K562 (cell line): ENCODE measurements around the gene ODF4. TPM values are rescaled to one million over a fixed set of nuclear protein-coding genes. Genes with fewer than 3 reads are reported as not detected.

Experiments used
- ATF4 ChIP-seq: fragments of 450-650 bp; formaldehyde crosslinking; IDR thresholded peaks from 2 replicates; pipeline ENCODE4 v1.4.0; 2022; ENCODE audit warnings: mild to moderate bottlenecking, moderate library complexity
- CEBPG ChIP-seq, 3 experiments: fragments of 200-800 bp in 1 of 3; sonication (Bioruptor generic) in 1 of 3; sonication (generic) in 1 of 3; formaldehyde crosslinking in 1 of 3; IDR thresholded peaks in 2 of 3; conservative IDR thresholded peaks in 1 of 3; 2 replicates each; pipeline versions ENCODE4 v1.6.1 to v1.8.0; 2016 to 2022; ENCODE audit warnings: missing compliant biosample characterization in 2 of 3, missing genetic modification characterization in 2 of 3, mild to moderate bottlenecking in 1 of 3, missing genetic modification reagents in 1 of 3
- ETS2 ChIP-seq: IDR thresholded peaks from 2 replicates; pipeline ENCODE4 v1.6.1; 2016; ENCODE audit warnings: borderline replicate concordance, missing genetic modification characterization, mild to moderate bottlenecking, moderate library complexity, missing compliant biosample characterization; ENCODE audit not compliant: poor library complexity, severe bottlenecking
- FOSL1 ChIP-seq: fragments of 200-800 bp; sonication (Bioruptor generic); conservative IDR thresholded peaks from 2 replicates; pipeline ENCODE4 v1.6.1; 2016; ENCODE audit warnings: missing genetic modification characterization, missing compliant biosample characterization
- HINFP ChIP-seq: fragments of 450-650 bp; conservative IDR thresholded peaks from 2 replicates; pipeline ENCODE4 v1.6.1; 2016; ENCODE audit warnings: missing genetic modification characterization, low read depth, mild to moderate bottlenecking, control low read depth, missing compliant biosample characterization
- HMG20A ChIP-seq: fragments of 450-650 bp; formaldehyde crosslinking; conservative IDR thresholded peaks from 2 replicates; pipeline ENCODE4 v1.4.0; 2020; ENCODE audit warnings: mild to moderate bottlenecking, mixed read lengths
- KAT8 ChIP-seq: fragments of 450-650 bp; IDR thresholded peaks from 2 replicates; pipeline ENCODE4 v1.6.1; 2016; ENCODE audit warnings: low read depth, mild to moderate bottlenecking
- NCOA4 ChIP-seq: fragments of 450-650 bp; IDR thresholded peaks from 2 replicates; pipeline ENCODE4 v1.6.1; 2018; ENCODE audit warnings: mild to moderate bottlenecking; ENCODE audit not compliant: partially characterized antibody
- NFYB ChIP-seq: IDR thresholded peaks from 2 replicates; pipeline ENCODE4 v1.6.1; 2011; ENCODE audit warnings: mild to moderate bottlenecking, moderate library complexity; ENCODE audit not compliant: insufficient read length; ENCODE audit errors: extremely low read depth
- PRMT5 ChIP-seq: sonication (generic); formaldehyde crosslinking; IDR thresholded peaks from 2 replicates; pipeline ENCODE4 v1.5.0; 2020; ENCODE audit warnings: missing genetic modification reagents
- PRPF4 ChIP-seq: fragments of 200-400 bp; formaldehyde crosslinking; IDR thresholded peaks from one replicate; pipeline ENCODE4 v1.6.1; 2017; ENCODE audit warnings: low read length, low read depth, mild to moderate bottlenecking; ENCODE audit not compliant: insufficient read depth, poor library complexity, severe bottlenecking
- RNF2 ChIP-seq: sonication (generic); IDR thresholded peaks from 2 replicates; pipeline ENCODE4 v1.6.1; 2016
- SAFB ChIP-seq: fragments of 200-400 bp; formaldehyde crosslinking; IDR thresholded peaks from 2 replicates; pipeline ENCODE4 v1.6.1; 2017; ENCODE audit warnings: low read depth, low read length, borderline replicate concordance
- SNRNP70 ChIP-seq: fragments of 200-400 bp; formaldehyde crosslinking; optimal IDR thresholded peaks from 2 replicates; pipeline ENCODE3; 2017; ENCODE audit warnings: low read depth, low read length
- SP2 ChIP-seq: IDR thresholded peaks from 2 replicates; pipeline ENCODE4 v1.6.1; 2011; ENCODE audit warnings: mild to moderate bottlenecking, low read depth, low read length, moderate library complexity; ENCODE audit not compliant: poor library complexity, severe bottlenecking; ENCODE audit errors: extremely low read depth
- TAF1 ChIP-seq: IDR thresholded peaks from 2 replicates; pipeline ENCODE4 v1.6.1; 2011; ENCODE audit warnings: mild to moderate bottlenecking, low read length, moderate library complexity; ENCODE audit not compliant: insufficient read depth, control insufficient read depth, severe bottlenecking; ENCODE audit errors: extremely low read depth
- TAL1 ChIP-seq: fragments of 450-650 bp; IDR thresholded peaks from 2 replicates; pipeline ENCODE4 v1.6.1; 2016; ENCODE audit warnings: mild to moderate bottlenecking
- ZFX ChIP-seq: sonication (generic); formaldehyde crosslinking; IDR thresholded peaks from 2 replicates; pipeline ENCODE4 v1.8.0; 2022; ENCODE audit warnings: mild to moderate bottlenecking, missing genetic modification reagents, moderate library complexity
- ZKSCAN1 ChIP-seq: fragments of 150-350 bp; IDR thresholded peaks from 2 replicates; pipeline ENCODE4 v1.6.1; 2016; ENCODE audit warnings: low read depth, low read length
- ZNF232 ChIP-seq: sonication (generic); formaldehyde crosslinking; IDR thresholded peaks from 2 replicates; pipeline ENCODE4 v1.8.0; 2022; ENCODE audit warnings: mild to moderate bottlenecking, missing genetic modification reagents
- ZNF766 ChIP-seq: fragments of 200-800 bp; sonication (Bioruptor generic); conservative IDR thresholded peaks from 2 replicates; pipeline ENCODE4 v1.6.1; 2016; ENCODE audit warnings: missing genetic modification characterization, missing compliant biosample characterization
- polyA plus RNA-seq, 8 experiments: library from polyadenylated mRNA; depleted of rRNA in 4 of 8; stranded (reverse) in 5 of 8; unstranded in 3 of 8; fragments of >200 nt; fragmentation: Nextera tagmentation in 2 of 8; fragmentation: Illumina TruSeq in 1 of 8; extraction: Ambion mirVana in 2 of 8; extraction: Trizol in 1 of 8; gene quantifications; 2 replicates each; pipeline versions ENCODE4 v1.2.1 to v1.2.3, GENCODE V29; 2011 to 2014; ENCODE audit warnings: inconsistent platforms in 1 of 8, missing spikeins in 1 of 8
- total RNA-seq, 7 experiments: library from RNA; depleted of rRNA in 6 of 7; stranded (reverse); fragments of >200 nt in 6 of 7; fragmentation: Illumina TruSeq in 2 of 7; extraction: Trizol in 2 of 7; gene quantifications; 2 replicates each; pipeline versions ENCODE4 v1.2.1 to v1.2.3, GENCODE V29; 2011 to 2021; ENCODE audit warnings: low replicate concordance in 1 of 7
- TF ChIP-seq, protein P1 (sequence below): sonication (generic); formaldehyde crosslinking; IDR thresholded peaks from 2 replicates; pipeline ENCODE4 v1.8.0; 2023; ENCODE audit warnings: mild to moderate bottlenecking, missing genetic modification reagents
- TF ChIP-seq, protein P2 (sequence below): fragments of 250-450 bp; sonication (Bioruptor Pico); IDR thresholded peaks from 2 replicates; pipeline ENCODE4 v1.8.0; 2022; ENCODE audit warnings: moderate library complexity, mild to moderate bottlenecking, inconsistent platforms

ODF4 gene
- total and polyA plus RNA-seq, 9 of the 15 experiments (the other 6 are each of a cell fraction or from before 2014, with no cell fraction given) = not detected

GRCh38 chr17:8382880-8383142, 43.2 kb downstream of the ODF4 start (continued):
- TF ChIP-seq SAFB (no peak), SP2 (no peak), RNF2 (no peak), SNRNP70 (no peak), NFYB (no peak), TAL1 (no peak), FOSL1 (tag) (peak; percentile 23; the same call in 1 of the 2 replicates), ATF4 (CRISPR knock-in tag) (0 out of 2 replicates have a peak, but pooled peaks have one; percentile 12), ZNF766 (no peak), NCOA4 (no peak), KAT8 (no peak), ZKSCAN1 (no peak), ZNF232 (no peak), CEBPG (CRISPR knock-in tag; IDR thresholded peaks at IDR 0.05) (no peak), CEBPG (tag; conservative IDR thresholded peaks at IDR 0.05 in 1 of 2, IDR thresholded peaks at IDR 0.05 in 1 of 2) (no peak), TAF1 (no peak), PRMT5 (CRISPR knock-in tag) (no peak), PRPF4 (no peak), ETS2 (tag) (no peak), ZFX (peak; percentile 43; the same call in 1 of the 2 replicates), HMG20A (CRISPR knock-in tag) (no peak), HINFP (tag) (no peak)
- TF ChIP-seq, protein P1, sequence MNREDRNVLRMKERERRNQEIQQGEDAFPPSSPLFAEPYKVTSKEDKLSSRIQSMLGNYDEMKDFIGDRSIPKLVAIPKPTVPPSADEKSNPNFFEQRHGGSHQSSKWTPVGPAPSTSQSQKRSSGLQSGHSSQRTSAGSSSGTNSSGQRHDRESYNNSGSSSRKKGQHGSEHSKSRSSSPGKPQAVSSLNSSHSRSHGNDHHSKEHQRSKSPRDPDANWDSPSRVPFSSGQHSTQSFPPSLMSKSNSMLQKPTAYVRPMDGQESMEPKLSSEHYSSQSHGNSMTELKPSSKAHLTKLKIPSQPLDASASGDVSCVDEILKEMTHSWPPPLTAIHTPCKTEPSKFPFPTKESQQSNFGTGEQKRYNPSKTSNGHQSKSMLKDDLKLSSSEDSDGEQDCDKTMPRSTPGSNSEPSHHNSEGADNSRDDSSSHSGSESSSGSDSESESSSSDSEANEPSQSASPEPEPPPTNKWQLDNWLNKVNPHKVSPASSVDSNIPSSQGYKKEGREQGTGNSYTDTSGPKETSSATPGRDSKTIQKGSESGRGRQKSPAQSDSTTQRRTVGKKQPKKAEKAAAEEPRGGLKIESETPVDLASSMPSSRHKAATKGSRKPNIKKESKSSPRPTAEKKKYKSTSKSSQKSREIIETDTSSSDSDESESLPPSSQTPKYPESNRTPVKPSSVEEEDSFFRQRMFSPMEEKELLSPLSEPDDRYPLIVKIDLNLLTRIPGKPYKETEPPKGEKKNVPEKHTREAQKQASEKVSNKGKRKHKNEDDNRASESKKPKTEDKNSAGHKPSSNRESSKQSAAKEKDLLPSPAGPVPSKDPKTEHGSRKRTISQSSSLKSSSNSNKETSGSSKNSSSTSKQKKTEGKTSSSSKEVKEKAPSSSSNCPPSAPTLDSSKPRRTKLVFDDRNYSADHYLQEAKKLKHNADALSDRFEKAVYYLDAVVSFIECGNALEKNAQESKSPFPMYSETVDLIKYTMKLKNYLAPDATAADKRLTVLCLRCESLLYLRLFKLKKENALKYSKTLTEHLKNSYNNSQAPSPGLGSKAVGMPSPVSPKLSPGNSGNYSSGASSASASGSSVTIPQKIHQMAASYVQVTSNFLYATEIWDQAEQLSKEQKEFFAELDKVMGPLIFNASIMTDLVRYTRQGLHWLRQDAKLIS (CRISPR knock-in tag) = 0 out of 2 replicates have a peak, but pooled peaks have one; percentile 23
- TF ChIP-seq, protein P2, sequence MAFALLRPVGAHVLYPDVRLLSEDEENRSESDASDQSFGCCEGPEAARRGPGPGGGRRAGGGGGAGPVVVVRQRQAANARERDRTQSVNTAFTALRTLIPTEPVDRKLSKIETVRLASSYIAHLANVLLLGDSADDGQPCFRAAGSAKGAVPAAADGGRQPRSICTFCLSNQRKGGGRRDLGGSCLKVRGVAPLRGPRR = no peak
